Vagina (tissue), 2 donors: Measurements from ENCODE around the gene OTOS.

ENCODE experiments used
- CTCF ChIP-seq, 3 experiments: fragments of 450-650 bp in 2 of 3; fragments of 200-600 bp in 1 of 3; sonication (generic) in 1 of 3; IDR thresholded peaks; one replicate each; pipeline ENCODE4 v1.5.1; 2017 to 2019; ENCODE audit warnings: antibody characterized with exemption in 3 of 3, mild to moderate bottlenecking in 2 of 3, moderate library complexity in 2 of 3
- POLR2A ChIP-seq, 2 donors: fragments of 450-650 bp; IDR thresholded peaks; one replicate each; pipeline ENCODE4 v1.6.1; 2017; ENCODE audit warnings: antibody characterized with exemption in 2 of 2, mild to moderate bottlenecking in 2 of 2, moderate library complexity in 2 of 2
- POLR2AphosphoS5 ChIP-seq, 2 donors: sonication (generic); formaldehyde crosslinking; IDR thresholded peaks; one replicate each; pipeline ENCODE4 v1.9.0; 2017; ENCODE audit warnings: antibody characterized with exemption in 2 of 2, mild to moderate bottlenecking in 2 of 2, low read depth in 1 of 2; ENCODE audit not compliant: insufficient read depth in 1 of 2

- TF ChIP-seq CTCF (IDR thresholded peaks at IDR 0.05), result no peak
- no peak for TF ChIP-seq POLR2A (IDR thresholded peaks at IDR 0.05)
- TF ChIP-seq POLR2AphosphoS5 (IDR thresholded peaks at IDR 0.05; ENCODE audit: insufficient read depth in 1 of 2, low read depth in 1 of 2), result no peak
Observed at GRCh38 chr2:240160291-240161086, 20.0 kb upstream of the OTOS start.
